ENCODE results near the gene KATNB1.
A peak's percentile ranks its signal among the peaks of the same experiment; 100 is the strongest.

DNA sequence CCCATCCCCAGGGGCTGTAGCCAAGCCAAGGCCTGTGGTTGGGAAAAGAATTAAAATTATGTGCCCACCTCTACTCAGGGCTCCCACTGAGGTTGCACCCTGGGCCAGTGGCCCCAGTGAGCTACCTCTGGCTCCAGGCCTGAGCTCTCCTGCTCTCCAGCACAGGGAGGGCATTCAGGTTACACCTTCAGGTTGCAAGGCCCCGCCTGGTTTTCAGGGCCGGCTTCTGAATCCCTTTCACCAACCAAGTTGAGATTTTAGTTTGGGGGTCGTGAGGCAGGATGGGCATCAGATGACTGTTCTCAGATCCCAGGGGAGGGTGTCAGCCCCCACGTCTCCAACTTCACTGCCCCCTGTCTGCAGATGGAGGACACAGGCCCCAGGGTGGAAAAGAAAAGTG lies 8.0 kb upstream of the KATNB1 start:
- TF ChIP-seq EZH2 (IDR thresholded peaks at IDR 0.05) = no peak
- TF ChIP-seq, protein P1, sequence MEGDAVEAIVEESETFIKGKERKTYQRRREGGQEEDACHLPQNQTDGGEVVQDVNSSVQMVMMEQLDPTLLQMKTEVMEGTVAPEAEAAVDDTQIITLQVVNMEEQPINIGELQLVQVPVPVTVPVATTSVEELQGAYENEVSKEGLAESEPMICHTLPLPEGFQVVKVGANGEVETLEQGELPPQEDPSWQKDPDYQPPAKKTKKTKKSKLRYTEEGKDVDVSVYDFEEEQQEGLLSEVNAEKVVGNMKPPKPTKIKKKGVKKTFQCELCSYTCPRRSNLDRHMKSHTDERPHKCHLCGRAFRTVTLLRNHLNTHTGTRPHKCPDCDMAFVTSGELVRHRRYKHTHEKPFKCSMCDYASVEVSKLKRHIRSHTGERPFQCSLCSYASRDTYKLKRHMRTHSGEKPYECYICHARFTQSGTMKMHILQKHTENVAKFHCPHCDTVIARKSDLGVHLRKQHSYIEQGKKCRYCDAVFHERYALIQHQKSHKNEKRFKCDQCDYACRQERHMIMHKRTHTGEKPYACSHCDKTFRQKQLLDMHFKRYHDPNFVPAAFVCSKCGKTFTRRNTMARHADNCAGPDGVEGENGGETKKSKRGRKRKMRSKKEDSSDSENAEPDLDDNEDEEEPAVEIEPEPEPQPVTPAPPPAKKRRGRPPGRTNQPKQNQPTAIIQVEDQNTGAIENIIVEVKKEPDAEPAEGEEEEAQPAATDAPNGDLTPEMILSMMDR (IDR thresholded peaks at IDR 0.05) = peak; percentile 11
- TF ChIP-seq EZH2phosphoT487 (IDR thresholded peaks at IDR 0.05) = no peak

Data from neural progenitor cell (in vitro differentiated cells).